ENCODE data around the gene TECR. TPM values are rescaled to one million over a fixed set of nuclear protein-coding genes. Genes with fewer than 3 reads are reported as not detected.

The TECR gene
- total and polyA plus RNA-seq, 2 of the 13 experiments (the other 11 are each of a cell fraction or from before 2014, with no cell fraction given) = 54.9 to 121 TPM

DNA sequence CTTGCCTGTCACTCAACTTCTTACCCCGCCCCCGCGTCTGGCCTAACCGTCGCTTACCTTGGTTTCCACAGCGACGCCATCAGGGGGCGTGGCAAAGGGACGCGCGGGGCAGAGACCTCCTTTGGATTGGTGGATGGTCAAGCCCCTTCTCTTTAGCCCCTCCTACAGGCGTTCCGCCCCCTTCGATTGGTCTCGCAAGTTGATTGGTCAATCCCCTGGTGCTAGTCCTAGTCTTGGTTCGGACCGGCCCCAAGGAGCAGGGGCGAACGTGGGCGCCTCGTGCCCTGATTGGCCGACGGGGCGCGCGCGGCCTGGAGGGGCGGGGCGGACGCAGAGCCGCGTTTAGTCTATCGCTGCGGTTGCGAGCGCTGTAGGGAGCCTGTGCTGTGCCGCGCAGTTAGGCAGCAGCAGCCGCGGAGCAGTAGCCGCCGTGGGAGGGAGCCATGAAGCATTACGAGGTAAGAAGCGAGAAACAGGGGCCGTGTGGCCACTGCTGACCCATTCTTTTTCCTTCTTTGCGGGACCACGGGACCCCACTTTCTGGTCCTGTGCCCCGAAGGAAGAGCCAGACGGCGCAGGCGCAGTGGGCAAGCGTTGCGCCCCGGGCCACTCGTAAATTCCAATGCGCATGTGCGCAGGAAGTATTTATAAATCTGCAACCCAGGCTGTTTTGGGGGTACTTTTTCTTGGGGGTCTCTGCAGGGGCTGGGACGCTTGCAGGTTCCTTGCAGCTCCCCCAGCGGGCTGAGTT lies at the start of gene TECR (continued):
- TF ChIP-seq, protein P1, sequence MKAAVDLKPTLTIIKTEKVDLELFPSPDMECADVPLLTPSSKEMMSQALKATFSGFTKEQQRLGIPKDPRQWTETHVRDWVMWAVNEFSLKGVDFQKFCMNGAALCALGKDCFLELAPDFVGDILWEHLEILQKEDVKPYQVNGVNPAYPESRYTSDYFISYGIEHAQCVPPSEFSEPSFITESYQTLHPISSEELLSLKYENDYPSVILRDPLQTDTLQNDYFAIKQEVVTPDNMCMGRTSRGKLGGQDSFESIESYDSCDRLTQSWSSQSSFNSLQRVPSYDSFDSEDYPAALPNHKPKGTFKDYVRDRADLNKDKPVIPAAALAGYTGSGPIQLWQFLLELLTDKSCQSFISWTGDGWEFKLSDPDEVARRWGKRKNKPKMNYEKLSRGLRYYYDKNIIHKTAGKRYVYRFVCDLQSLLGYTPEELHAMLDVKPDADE (CRISPR knock-in tag; IDR thresholded peaks at IDR 0.05) = no peak
- no peak for TF ChIP-seq ZNF264 (CRISPR knock-in tag; IDR thresholded peaks at IDR 0.05)
- TF ChIP-seq ZHX1 (CRISPR knock-in tag; IDR thresholded peaks at IDR 0.05; ENCODE audit: low read depth) = 0 out of 2 replicates have a peak, but pooled peaks have one; percentile 48
- TF ChIP-seq, protein P2, sequence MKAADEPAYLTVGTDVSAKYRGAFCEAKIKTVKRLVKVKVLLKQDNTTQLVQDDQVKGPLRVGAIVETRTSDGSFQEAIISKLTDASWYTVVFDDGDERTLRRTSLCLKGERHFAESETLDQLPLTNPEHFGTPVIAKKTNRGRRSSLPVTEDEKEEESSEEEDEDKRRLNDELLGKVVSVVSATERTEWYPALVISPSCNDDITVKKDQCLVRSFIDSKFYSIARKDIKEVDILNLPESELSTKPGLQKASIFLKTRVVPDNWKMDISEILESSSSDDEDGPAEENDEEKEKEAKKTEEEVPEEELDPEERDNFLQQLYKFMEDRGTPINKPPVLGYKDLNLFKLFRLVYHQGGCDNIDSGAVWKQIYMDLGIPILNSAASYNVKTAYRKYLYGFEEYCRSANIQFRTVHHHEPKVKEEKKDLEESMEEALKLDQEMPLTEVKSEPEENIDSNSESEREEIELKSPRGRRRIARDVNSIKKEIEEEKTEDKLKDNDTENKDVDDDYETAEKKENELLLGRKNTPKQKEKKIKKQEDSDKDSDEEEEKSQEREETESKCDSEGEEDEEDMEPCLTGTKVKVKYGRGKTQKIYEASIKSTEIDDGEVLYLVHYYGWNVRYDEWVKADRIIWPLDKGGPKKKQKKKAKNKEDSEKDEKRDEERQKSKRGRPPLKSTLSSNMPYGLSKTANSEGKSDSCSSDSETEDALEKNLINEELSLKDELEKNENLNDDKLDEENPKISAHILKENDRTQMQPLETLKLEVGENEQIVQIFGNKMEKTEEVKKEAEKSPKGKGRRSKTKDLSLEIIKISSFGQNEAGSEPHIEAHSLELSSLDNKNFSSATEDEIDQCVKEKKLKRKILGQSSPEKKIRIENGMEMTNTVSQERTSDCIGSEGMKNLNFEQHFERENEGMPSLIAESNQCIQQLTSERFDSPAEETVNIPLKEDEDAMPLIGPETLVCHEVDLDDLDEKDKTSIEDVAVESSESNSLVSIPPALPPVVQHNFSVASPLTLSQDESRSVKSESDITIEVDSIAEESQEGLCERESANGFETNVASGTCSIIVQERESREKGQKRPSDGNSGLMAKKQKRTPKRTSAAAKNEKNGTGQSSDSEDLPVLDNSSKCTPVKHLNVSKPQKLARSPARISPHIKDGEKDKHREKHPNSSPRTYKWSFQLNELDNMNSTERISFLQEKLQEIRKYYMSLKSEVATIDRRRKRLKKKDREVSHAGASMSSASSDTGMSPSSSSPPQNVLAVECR (CRISPR knock-in tag; IDR thresholded peaks at IDR 0.05; ENCODE audit: borderline replicate concordance) = peak; percentile 96
- TF ChIP-seq ZFP36L2 (CRISPR knock-in tag; IDR thresholded peaks at IDR 0.05) = no peak
- peak; percentile 70; the same call in 1 of the 2 replicates for TF ChIP-seq CCDC6 (CRISPR knock-in tag; IDR thresholded peaks at IDR 0.05)
- peak; percentile 90 for TF ChIP-seq PHF21A (CRISPR knock-in tag; IDR thresholded peaks at IDR 0.05)
- peak; percentile 57 for TF ChIP-seq ZNF407 (CRISPR knock-in tag; IDR thresholded peaks at IDR 0.05; ENCODE audit: not compliant biosample characterization)
- TF ChIP-seq KLF13 (CRISPR knock-in tag; IDR thresholded peaks at IDR 0.05) = peak; percentile 39; the same call in 1 of the 2 replicates
- 0 out of 2 replicates have a peak, but pooled peaks have one; percentile 27 for TF ChIP-seq ZNF121 (CRISPR knock-in tag; IDR thresholded peaks at IDR 0.05)
- no peak for TF ChIP-seq TBL1XR1 (IDR thresholded peaks at IDR 0.05; ENCODE audit: borderline replicate concordance, low read length, partially characterized antibody)
